Measurements from ENCODE around the gene AXL.
"Not testable (repeated sequence)": the region's sequence is repeated elsewhere in the genome, so short reads cannot be mapped to it uniquely, and the experiment has no call there.

The AXL gene

DNA sequence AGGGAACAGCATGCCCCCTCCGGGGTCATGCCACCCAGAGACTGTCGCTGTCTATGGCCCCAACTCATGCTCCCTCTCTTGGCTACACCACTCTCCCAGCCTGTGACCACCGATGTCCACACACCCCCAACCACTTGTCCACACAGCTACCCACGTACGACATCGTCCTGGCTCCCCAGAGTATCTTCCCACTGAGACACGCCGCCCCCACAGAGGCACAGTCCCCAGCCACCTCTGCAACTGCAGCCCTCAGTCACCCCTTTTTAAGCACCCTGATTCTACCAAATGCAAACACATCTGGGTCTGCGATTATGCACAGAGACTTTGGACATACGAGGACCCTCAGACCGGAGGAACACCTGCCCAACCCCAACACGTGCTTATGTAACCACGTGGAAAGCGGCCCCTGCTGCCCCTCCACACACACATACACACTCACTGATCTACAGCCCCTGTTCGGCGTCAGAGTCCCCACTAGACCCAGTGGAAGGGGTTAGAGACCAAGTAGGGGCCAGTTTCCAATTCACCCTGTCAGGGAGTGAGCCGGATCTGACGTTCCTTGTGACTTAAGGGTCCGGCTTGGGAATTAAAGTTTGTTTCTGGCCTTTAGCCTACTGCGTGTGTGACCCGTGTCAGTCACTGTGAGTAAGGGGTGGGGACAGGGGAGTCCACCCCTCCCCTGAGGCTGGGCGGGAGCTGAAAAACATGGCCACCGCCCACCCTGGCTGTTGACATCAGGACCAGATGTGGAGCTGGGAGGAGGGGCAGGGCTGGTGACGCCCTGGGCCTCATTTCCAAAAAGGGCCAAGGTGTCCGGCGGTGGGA lies 11.9 kb upstream of the AXL start:
- no peak for DNase-seq (ENCODE audit: low read depth in 2 of 2)

DNA sequence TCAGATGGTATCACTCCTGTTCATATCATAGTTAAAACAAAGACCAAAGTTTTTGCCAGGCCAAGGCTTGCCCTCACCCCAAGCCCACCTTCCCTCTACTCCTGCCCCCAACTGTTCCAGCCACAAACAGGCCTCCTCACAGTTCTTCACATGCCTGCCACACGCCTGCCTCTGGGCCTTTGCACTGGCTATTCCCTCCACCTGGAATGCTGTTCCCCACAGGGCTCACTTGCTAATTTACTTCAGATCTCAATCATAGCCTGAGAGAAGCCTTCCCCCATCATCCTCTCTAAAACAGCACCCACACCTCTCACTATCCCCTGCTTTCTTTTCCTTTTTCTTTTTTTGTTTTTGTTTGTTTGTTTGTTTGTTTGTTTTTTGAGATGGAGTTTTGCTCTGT lies 4.9 kb upstream of the AXL start:
- DNase-seq (ENCODE audit: low read depth in 2 of 2): no peak

DNA sequence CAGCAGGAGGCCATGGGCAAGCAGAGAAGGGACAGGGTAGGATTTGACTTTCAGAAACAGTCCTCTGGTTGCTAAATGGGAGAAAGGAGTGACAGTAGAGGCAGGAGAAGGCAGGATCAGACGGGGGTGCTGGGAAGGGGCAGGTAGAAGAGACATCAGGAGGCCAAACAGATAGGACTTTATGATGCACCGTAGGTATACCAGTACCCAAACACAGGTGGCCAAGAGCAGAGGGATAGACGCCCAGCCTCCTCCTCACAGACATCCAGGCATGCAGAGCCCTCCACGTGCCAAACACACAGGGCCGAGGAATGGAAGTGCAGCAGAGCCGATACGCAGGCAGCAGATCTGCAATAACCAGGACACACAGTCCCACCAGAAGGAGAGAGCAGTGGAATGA lies 1.3 kb upstream of the AXL start:
- no peak for DNase-seq (ENCODE audit: low read depth in 2 of 2)

DNA sequence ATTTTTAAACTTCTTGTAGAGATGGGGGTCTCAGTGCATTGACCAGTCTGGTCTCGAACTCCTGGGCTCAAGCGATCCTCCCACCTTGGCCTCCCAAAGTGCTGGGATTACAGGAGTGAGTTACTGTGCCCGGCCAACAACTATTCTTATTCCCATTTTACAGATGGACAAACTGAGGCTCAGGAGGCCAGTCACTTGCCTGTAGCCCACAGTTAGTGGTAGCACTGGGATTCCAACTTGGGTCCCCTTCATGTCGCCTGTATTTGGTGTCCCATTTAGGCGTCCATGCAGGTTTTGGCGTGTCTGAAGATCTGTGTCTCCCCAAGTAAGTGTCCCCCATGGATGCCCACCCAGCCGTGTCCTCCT lies 791 bp upstream of the AXL start:
- no peak for DNase-seq (ENCODE audit: low read depth in 2 of 2)

DNA sequence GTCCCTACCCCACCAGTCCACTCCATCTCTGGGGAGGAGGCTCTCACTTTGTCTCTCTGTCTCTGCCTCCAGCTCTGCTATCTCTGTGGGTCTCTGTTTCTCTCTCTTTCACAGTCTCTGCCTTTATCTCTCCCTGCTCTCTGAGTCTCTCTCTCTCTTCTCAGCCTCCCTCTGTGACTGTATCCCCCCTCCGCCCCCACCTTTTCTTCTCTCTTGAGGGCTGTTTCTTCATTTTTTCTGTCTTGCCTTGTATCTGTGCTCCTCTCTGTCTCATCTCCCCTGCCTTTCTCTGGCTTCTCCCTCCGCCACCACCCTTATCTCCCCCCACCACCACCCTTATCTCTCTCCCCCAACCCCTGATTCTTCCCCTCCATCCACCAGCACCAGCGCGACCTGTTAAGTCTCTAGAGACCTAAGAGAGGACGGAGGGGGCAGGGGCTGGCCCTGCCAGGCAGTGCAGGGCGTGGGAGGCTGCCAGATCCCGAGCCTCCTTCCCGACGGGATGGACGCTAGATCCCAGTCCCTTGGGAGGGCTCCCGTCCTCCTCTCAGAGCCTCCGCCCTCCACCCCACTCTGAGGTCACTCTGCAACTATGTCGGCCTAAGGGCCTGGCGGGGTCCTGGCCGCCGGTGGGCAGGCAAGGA lies 1.0 kb downstream of the AXL start:
- no peak for DNase-seq (ENCODE audit: low read depth in 2 of 2)

DNA sequence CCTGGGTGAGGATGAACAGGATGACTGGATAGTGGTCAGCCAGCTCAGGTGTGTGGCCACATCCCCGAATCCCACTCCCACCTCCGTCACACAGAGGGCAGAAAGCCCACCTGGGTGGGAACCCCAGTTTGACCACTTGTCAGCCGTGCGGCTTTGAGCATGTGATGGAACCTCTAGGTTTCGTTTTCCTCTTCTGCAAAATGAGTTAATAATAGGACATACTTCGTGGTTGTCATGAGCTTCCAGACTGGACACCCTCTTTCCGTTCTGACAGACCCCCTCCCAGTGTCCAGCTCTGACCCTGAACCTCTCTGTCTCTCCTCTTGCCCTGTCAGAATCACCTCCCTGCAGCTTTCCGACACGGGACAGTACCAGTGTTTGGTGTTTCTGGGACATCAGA lies 1.8 kb downstream of the AXL start:
- DNase-seq (ENCODE audit: low read depth in 2 of 2): no peak

DNA sequence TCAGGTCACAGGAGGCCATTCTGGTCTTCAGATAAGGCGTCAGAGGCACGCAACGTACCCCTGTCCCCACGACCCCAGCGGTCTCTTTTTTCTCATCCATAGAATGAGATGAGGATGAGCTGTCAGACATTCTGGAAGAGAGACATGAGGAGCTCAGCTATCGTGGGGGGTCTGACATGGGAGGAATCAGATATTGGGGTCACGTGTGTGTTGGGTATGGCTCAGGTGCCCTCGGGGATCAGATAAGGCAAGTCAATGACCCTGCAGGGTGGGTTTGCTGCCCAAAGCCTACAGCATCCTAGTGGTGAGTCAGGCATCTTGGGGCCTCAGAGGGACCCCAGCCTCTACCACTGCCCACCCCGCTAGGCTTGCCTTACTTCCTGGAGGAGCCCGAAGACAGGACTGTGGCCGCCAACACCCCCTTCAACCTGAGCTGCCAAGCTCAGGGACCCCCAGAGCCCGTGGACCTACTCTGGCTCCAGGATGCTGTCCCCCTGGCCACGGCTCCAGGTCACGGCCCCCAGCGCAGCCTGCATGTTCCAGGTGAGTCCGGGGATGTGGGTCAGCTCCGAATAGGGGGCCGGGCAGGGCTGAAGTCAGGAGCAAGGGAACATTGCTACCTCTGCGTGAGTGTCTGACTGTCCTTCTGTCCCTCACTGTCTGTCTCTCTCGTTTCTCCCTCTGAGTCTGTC lies 2.6 kb downstream of the AXL start:
- no peak for DNase-seq (ENCODE audit: low read depth in 2 of 2)

DNA sequence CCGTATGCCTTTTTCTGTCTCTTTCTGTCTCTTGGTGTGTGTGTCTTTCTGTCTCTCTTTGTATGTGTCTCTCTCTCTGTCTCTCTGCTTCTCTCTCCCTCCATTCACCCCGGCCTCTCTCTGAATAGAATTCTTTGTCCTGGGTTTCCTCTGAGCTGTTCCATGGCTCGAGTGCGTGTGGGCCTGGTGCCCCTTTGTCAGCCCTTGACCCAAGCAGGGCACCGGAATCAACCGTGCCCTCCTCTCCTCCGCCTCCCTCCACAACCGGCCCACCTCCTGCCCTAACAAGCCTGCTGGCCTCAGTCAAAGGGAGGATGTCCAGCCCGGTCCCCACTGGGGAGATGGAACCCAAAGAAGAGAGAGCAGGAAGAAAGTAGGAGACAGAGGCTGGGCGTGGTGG lies 3.2 kb downstream of the AXL start:
- no peak for DNase-seq (ENCODE audit: low read depth in 2 of 2)

DNA sequence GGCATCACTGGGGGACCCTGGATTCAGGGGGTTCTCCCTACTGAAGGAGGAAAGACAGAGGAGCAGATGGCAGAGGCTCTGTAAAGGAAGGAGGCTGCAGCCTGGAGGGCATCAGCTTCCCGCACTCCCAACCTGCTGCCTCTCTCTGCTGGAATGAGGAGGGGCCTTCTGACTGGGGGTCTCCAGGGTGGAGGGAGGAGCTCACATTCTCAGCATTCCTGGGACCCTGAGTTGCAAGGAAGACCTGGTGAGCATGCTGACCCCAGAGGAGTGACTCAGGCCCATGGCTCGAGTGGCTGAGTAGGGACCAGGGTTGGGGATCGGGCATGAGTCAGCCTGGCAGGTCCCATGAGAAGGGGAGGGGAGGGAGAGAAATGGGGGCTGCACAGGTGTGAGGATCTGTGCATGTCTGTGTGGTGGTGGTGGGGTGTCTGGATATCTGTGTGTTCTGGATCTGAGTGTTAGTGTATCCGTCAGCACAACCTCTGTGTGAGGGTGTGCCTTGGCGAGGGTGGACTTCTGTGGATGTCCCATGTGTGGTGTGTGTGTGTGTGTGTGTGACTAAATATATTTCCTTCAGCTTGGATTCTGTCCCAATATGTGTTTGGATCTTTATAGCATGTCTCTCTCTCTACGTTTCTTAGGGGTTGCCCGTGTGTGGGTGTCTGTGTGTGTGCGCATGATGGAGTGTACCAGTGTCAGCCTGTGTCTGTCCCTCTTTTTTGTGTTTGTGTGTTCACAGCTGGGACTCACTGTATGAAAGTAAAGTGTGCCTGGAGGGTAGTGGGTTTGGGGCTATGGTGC lies 4.6 kb downstream of the AXL start:
- DNase-seq (ENCODE audit: low read depth in 2 of 2): no peak

DNA sequence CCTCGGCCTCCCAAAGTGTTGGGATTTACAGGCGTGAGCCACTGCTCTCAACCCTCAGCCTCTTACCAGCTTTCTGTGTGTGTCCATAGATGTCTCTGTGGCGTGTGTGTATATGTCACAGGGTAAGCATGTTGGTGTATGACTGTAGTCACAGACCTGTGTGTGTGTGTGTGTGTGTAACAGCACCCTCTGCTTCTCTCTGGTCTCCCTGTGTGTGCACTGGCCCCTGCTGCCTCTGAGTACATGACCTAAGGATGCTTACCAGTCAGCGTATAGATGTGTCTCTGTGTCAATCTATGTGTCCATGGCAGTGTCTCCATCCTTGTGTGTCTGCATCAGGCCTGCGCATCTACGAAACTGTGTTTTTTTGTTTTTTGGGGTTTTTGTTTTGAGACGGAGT lies 5.6 kb downstream of the AXL start:
- DNase-seq (ENCODE audit: low read depth in 2 of 2): no peak

DNA sequence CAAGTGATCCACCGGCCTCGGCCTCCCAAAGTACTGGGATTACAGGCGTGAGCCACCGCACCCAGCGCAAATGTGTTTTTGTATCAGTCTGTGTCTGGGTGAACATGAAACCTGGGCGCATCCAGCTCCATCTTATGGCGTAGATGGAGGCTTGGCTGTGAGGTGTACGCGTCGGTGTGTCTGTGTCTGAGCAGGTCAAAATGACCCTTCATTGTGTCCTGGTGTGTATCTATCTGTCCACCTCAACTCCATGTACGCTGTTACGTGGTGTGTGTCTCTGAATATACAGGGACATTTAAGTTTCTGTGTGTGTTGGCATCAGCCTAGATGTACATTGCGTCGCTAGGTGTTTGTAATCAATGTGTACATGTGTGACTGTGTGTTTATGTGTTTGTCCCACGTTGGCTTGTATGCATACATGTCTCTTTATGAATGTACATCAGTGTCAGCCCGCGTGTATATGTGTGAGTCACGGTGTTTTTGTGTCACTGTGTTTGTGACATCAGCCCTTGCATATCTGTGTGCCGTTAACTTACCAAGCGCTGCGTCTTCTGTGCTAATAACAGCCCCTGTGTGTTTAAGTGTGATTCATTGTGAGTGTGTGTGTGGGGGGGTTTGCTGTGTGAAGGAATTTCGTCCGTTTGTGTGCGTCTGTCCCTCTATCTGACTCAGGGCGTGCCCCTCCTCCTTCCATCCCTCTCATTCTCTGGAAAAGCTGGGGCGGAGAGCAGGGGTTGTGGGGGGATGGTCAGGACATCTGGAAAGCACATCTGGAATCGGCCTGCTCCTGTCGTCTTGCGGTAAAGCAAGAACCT lies 6.4 kb downstream of the AXL start:
- DNase-seq (ENCODE audit: low read depth in 2 of 2): no peak

DNA sequence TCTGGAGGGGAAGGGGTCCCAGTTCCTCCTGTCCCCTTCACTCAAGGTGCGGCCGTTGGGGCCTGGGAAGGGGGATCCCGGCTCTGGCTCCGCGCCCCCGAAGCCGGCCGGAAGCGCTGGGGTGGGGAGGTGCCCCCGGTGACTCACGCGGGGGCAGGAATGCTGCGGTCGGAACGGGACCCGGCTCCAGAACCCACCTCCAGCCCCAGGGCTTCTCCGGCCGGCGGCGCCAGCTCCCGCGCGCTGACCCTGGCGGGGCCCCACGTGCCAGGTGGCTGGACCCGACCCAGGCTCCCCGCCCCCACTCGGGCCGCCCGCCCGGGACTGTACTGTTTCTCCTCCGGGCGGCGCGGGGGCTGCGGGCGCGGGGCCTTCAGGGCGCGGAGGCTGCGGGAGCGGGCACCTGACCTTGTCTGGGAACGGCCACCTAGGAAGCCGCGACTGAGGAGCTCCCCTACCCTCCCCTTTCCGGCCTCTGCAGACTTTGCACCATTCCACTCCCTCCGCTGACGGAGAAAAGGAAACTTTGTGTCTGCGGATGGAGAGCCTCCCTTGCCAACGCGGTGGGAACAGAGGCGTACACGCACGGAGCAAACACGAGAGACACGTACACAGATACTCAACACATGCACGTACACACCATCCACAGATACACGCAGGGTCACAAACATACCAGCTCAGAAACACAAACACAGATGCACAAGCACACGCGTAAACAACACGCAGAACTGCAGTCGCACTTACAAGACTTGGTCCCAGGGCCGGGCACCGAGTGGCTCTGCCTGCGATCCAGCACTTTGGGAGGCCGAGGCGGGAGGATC lies 7.2 kb downstream of the AXL start:
- DNase-seq (ENCODE audit: low read depth in 2 of 2): no peak

DNA sequence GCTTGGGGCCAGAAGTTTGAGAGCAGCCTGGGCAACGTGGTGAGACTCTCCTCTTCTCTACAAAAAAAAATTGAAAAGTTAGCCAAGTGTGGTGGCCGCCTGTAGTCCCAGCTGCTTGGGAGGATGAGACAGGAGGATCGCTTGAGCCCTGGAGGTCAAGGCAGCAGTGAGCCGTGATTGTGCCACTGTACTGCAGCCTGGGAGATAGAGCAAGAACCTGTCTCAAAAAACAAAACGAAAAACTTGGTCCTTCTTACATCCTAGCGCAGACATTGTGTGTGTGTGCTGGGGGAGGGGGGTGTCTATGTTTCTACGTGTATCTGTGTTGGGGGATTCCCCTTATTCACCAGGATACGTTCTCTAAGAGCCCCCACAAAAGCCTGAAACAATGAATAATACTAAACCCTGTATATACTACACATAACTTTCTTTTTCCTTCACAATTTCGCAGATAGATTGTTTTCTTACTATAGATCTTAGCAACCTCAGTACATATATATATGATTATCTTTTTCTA lies 7.9 kb downstream of the AXL start:
- no peak for DNase-seq (ENCODE audit: low read depth in 2 of 2)

DNA sequence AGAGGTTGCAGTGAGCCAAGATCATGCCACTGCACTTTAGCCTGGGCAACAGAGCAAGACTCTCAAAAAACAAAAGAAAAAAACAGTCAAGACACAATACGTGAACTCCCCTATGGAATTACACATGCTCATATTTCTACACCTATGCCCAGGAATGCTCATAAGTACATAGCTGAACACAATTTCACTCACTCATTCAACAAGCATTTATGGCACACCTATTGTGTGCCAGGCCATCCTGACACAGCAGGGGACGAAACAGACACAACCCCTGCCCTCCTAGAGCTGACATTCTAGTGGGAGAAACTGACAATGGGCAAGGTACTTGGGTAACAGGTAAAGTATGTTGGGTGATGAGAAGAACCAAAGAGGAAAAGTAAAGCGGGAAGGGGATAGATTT lies 9.5 kb downstream of the AXL start:
- DNase-seq (ENCODE audit: low read depth in 2 of 2): no peak

DNA sequence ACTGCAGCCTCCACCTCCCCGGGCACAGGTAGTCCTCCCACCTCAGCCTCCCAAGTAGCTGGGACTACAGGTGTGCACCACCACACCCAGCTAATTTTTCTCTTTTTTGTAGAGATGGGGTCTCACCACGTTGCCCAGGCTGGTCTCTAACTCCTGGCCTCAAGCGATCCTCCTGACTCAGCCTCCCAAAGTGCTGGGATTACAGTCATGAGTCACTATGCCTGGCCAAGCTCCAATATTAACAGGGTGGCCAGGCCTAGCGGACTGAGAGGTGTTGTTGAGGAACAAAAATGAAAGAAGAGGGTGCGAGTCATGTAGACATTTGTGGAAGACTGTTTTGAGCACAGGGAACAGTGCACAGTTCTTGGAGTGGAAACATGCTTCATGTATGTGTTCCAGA lies 10.3 kb downstream of the AXL start:
- DNase-seq (ENCODE audit: low read depth in 2 of 2): not testable (repeated sequence)

DNA sequence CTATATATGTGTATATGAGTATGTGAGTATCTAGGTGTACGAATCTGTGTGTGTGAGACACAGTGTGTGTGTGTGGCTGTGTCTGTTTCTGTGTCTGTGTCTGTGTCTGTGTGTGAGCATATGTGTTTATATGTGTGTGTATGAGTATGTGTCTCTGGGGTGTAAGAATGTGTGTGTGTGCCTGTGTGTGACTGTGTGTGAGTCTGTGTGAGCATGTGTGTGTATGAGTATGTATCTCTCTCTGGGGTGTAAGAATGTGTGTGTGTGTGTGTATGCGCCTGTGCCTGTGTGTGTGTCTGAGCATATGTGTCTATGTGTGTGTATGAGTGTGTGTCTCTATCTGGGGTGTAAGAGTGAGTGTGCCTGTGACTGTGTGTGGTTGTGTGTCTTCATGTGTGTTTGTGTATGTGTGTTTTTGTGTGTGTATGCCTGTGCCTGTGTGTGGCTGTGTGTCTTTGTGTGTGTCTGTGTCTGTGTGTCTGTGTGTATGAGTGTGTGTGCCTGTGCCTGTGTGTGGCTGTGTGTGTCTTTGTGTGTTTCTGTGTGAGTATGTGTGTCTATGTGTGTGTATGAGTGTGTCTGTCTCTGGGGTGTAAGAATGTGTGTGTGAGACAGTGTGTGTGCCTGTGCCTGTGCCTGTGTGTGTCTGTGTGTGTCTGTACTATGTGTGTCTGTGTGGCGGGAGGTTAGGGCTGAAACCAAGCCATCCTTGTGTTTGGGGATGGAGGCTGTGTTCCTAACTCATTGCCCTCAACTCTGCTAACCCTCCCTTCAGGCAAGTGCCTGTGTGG lies 11.2 kb downstream of the AXL start:
- DNase-seq (ENCODE audit: low read depth in 2 of 2): no peak

DNA sequence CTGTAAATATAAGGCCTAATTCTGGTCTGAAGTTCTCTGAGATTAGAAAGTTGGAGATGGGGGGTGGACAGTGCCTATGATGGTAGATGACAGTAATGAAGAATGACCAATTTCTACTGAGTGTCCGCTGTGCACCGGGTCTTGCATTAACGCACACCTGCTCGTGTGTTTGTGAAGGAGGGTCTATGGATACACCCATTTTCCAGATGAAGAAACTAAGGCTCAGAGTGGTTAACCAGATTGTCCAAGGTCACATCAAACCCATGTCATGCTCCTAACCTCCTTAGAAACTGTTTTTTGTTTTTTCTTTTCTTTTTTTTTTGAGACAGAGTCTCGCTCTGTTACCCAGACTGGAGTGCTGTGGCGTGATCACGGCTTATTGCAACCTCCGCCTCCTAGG lies 13.7 kb downstream of the AXL start:
- no peak for DNase-seq (ENCODE audit: low read depth in 2 of 2)

DNA sequence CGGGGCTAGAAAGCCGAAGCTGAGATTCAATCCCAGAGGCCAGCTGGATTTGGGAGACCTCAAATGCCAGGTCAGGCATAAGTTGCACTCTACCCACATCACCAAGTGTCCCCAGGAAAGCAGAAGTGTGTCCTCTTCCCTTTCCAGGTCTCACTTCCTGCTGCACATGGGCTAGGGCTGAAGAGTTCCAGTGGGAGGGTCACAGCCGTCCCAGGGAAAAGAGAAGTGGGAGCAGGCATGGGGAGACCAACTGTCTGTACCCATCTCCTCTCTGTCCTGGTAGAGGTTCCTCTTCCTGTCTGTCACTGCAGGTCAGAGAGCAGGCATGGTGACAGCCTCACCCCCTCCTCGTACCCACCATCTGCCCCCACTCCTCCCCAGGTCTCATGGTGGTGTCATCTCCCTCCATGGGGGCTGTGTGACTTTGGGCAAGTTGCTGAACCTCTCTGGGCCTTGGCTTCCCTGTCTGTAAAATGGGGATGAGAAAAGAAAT lies 14.8 kb downstream of the AXL start:
- DNase-seq (ENCODE audit: low read depth in 2 of 2): no peak

DNA sequence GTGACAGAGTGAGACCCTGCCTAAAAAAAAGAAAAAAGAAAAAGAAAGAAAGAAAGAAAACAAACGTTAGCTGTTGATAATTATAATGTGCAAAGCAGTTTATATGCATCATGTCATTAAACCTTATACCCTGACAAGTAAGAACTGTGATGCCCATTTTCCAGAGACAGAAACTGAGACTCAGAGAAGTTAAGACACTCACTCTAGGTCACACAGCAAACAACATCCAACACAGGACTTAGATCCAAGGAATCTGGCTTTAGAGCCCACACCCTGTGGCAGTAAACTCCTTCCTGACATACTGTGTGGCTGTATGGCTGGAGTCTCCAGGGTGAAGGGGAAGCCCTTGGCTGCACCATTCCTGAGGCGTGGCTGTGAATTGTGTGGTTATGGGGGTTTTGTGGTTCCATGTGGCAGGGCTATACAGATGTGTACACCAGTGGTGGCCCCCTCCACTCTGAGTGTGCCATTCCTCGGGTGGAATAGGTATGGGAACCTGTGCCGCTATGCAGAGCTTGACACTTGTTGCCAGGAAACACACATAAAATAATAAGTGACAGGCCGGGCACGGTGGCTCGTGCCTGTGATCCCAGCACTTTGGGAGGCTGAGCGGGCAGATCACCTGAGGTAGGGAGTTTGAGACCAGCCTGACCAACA lies 15.6 kb downstream of the AXL start:
- DNase-seq (ENCODE audit: low read depth in 2 of 2): no peak

Measured in stimulated activated CD4-positive, alpha-beta T cell treated with anti-CD3 and anti-CD28 coated beads, Interleukin-1b, Interleukin-23, amount 100 ng/mL, for 1 hour (primary cell).